DMS114 treated with DMSO at 0.1 percent for 48 hours (cell line): ENCODE data around the gene KBTBD4.
A peak's percentile ranks its signal among the peaks of the same experiment; 100 is the strongest.

ENCODE experiments used
- DNase-seq: peaks from one replicate; lab custom pipeline; 2025; ENCODE audit not compliant: unreplicated experiment; lab: John Stamatoyannopoulos, UW

The KBTBD4 gene

DNA sequence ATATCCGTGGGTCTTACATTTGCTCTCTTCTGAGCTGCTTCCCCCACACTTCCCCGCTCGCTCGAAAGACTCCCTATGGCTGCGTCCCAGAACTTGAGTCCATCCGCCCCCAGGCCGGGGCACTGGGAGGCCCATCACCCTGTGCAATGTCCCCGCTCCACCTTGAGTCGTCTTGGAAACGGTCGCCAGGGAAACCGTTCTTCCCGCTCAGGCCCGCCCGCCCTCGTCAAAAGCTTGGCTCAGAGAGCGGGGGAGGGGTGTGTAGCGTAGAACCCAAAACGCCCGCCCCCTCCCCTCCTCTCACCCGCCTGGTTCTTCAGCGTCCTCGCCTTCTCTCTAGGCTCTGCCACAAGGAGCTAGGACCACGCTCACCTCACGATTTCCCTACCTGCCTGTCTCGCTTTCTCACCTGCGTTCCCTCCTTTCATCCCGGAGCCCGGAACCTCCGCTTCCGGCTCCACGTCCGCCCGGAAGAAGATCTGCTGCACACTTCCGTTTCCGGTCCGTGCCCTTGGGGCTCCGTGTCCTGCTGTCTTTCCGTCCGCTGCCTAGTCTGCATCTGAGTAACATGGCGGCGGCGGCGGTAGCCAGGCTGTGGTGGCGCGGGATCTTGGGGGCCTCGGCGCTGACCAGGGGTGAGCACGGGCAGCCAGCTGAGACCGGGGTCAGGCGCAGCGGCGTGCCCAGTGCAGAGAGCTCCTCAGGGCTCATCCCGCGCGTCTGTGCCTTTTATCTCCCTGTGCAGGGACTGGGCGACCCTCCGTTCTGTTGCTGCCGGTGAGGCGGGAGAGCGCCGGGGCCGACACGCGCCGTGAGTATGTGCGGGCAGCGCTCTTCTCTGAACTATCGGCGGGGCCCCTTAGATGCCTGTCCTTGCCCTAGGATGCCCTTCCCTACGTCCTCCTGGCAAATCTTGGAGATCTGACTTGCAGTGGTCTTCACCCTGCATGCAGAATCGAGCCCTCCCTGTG lies at the start of gene KBTBD4, which contains the start of gene NDUFS3:
Gene KBTBD4 (minus strand): TSS at position 447 of the 971 bp plus-strand sequence. CDS start 19 bp downstream, at position 428.
Gene NDUFS3 (plus strand): TSS at position 551 of the 971 bp plus-strand sequence. CDS start 18 bp downstream, at position 569.
- DNase-seq = peak; percentile 80

DNA sequence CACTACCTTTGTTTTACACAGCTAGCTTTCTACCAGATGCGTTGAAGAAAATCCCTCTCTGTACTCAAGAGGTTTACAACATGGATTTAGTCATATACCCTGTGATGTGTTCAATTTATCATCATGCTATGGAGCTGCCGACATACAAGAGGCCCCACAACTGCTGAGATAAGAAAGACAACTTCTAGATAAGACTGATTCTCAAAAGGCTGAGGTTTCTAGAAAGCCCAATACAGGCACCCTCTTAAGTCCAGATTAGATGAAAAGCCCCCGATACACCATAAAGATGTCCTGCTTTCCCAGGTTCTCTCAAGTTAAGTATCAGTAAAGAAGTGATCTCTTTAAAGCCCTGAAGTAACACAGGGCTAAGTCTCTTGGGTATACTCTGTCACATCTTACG lies 49.3 kb upstream of the KBTBD4 start:
- no peak for DNase-seq

DNA sequence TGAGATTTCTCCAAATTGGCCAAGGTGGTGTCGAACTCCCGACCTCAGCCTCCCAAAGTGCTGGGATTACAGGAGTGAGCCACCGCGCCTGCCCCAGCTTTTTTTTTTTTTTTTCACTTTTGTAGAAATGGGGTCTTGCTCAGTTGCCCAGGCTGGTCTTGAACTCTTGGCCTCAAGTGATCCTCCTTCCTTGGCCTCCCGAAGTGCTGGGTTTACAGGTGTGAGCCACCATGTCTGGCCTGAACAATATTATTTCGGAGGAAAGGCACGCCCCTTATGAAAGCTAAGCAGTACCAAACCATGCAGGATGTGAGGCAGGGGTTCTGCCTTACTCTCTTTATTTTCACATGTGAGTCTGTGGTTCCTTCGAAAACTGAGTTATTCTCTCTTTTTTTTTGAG lies 47.5 kb upstream of the KBTBD4 start:
- DNase-seq = no peak

DNA sequence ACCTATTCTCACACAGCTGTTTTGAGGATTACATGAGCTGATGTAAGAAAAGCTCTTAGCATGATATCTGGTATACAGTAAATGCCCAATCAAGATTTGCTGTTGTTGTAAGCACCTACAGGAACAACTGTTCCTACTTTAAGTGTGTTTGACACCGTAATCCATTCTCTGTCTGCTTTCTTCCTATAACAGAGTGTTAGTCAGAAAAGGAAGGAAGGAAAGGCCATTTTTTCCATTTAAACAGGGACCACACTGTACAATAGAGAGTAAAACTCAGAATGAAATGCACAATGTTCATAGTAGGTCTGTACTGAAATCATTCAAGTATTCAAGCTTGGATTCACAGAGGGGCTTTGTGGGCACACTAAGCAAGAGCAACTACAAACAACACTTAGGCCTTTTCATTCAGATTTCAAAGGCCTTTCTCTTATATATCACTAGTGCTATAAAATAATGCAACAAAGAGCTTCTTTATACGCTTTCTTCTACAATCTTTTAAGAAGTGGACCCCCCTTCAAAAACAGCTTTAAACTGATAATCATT lies 42.1 kb upstream of the KBTBD4 start:
- DNase-seq = no peak

DNA sequence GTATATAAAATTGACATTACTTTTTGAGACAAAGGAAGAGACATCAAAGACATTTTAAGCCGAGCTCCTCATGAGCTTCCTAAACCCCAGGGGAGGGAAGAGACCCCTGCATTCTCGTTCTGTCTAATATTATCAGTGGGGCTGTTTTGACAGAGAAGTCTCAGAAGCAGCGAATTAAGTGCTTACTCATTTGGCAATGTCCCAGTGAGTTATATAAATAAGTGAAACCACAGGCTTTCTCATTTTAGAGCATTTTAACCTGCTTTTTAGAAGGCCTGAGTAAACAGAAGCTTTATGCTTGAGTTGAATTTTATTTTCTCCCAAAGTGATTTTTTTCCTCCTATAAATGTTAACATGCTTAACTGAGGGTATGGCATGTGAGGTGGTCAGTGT lies 38.6 kb upstream of the KBTBD4 start:
- no peak for DNase-seq

DNA sequence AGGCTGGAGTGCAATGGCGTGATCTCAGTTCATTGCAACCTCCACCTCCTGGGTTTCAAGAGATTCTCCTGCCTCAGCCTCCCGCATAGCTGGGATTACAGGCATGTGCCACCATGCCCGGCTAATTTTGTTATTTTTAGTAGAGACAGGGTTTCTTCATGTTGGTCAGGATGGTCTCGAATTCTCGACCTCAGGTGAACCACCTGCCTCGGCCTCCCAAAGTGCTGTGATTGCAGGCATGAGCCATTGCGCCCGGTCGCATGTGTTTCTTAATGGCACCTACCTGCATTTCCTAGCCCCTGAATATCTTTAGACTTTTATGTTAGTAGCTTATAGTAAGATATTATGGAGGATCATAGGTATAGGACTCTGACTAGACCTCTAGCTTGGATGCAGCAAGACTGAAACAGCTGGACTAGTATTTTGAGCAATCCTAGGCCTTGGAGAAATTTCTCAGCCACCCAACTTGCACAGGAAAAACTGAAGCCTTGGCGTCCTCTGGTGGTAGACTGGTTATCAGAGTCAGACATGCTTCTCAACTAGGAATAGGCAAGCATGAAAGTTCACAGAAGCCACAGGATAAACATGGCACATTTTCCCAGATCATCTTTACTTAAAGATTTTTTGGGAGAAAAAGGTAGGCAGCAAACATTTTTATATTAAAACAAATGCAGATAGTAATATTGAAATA lies 38.1 kb upstream of the KBTBD4 start:
- DNase-seq = peak; percentile 11

DNA sequence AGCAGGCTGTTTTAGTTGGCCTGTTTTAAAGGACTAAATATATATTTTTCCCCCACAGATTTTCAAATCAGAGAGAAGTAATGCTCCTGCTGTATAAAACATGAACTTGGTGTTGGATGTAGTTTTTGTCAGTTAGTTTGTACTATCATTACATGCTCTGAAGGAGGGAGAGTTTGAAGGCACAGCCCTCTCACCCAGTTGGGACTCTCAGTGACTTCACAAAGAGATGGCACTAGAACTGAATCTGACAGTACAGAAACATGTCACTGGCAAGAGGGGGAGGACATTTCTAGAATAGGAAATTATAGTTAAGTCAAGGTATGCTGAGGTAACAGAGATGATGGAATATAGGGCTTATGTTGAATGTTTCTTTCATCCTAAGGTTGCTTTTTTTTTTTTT lies 36.5 kb upstream of the KBTBD4 start:
- no peak for DNase-seq

DNA sequence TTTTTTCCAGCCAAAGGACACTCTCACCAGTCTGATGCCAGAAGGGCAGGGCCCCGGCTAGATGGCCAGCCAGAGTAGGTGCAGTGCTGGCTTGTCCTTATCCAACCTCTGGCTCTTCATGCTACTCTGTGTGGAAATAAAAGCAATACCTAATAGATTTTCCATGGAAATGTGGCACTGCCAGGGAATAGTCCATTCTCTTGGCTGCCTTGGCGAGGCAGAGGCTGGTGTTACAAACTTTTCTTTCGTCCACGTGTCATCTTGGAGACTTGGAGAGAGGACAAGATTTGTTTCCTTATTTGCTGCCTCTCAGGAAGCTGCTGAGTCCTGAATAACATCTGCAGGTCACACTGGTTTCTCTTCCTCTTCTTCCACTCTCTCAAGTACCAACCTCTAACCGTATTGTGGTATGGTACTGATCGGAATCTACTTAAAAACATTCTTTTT lies 32.6 kb upstream of the KBTBD4 start:
- DNase-seq = no peak

DNA sequence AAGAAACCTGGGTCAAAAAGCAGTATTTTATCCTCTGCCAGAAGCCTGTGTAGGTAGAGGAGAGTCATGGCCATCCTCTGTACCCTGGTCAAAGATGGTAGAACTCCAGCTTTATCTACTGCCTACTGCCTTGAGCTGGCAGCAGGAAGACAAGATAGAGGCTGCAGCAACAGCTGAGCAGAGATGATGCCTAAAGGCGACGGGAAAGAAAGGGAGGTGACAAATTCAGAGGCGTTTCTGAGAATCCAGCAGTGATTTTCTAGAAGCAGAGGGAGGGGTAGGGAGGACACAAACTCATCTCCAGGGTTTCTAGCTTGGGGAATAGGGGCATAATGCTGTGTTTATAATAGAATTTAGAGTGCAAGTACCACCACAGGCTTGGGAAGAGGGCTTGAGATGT lies 30.9 kb upstream of the KBTBD4 start:
- no peak for DNase-seq

DNA sequence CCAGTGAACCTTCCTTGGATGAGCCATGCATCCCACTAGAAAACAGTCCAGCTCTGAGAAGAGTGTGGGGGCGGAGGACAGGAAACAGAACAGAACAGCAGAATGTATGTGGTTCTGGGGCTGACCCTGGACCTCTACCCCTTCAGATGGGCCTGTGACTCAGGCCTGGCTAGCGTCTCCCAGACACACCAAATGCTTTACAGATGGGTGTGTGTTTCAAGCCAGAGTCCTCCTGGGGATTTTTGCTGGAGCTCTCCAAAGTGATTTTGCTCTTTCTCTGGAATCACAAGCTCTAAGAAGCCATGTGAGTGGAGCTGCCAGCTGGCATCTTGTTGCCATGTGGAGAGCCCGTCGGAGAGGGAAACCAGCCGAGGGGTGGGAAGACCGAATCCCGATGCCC lies 28.6 kb upstream of the KBTBD4 start:
- DNase-seq = no peak

DNA sequence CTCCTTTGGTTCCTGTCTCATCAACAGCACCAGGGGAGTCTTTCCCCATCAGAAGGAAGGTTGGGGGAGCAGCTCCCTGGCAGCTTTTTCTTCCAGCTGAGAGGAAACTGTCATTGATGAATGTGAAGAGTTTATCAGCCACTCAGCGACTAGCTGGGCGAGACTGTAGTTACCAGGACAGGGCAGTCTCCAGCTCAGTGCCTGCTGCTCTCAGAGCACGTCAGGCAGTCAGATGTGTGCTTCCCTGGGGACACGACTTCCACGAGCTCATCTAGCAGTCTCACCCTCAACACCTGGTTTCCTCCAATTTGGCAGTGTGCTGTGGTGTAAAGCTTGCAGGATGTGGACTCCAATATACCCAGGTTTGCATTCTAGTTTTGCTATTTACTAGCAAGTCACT lies 28.0 kb upstream of the KBTBD4 start:
- DNase-seq = no peak

DNA sequence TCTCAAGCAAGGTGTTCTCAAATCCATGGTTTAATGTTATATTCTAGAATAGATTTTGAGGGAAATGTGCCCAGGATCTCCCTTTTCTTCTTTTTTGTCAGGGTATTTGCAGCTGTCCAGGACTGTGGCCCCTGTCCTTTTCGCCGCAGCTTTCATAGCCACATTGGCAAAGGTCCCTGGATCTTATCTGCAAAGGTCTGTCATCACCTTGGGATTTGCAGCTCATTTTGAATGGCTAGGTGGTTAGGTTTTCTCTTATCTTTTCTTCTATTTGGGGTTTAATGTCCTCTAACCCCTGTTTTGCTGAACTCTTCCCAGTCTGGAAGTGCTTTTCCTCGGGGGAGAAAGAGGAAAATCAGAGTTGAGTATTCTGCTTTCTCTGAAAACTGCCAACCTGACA lies 27.2 kb upstream of the KBTBD4 start:
- no peak for DNase-seq

DNA sequence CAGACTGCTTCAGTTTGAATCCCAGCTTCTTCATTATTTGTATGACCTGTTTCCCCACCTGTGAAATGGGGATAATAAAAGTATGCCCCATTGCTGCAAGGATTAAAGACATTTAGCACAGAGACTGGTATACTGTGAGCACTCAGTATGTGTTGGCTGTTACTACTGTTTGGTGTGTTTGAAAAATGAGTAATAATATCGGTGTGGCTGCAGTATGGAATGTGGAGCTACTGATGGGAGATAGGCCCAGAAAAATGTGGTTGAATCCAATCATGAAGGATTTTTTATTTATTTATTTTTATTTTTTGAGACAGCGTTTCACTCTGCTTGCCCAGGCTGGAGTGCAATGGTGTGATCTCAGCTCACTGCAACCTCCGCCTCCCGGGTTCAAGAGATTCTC lies 24.5 kb upstream of the KBTBD4 start:
- no peak for DNase-seq

DNA sequence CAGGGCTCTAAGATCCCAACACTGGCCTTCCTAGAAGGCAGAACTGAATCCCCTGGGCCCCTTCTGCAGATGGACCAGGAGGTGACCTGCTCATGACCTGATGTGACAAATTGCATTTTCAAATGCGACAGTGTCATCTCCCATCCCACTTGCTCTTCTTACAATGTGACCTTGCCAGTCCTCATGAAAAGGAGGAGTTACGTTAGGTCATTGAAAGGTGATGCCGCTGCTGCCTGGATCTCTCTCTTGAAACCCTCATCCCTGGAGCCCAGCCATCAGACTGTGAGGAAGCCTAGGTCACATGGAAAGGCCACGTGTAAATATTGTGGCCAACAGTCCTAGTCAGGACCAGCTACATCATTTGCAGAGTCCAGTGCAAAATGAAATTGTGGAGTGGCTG lies 21.1 kb upstream of the KBTBD4 start:
- DNase-seq = no peak

DNA sequence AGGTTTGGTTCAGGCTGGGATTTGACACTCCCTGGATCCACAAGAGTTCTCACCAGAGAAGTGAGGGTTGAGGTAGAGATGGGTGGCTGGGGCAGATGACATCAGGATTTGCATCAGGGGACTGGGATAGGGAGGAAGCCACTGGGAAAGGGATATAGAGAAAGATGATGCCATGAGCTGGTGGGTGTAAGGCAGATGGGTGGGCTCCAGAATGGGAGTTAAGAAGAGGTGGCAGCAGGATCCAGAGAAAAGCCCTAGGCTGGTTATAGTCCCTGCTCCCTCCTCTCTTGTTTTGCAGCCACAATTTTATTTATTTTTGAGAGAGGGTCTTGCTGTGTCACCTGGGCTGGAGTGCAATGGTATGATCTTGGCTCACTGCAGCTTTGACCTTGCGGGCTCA lies 17.2 kb upstream of the KBTBD4 start:
- no peak for DNase-seq

DNA sequence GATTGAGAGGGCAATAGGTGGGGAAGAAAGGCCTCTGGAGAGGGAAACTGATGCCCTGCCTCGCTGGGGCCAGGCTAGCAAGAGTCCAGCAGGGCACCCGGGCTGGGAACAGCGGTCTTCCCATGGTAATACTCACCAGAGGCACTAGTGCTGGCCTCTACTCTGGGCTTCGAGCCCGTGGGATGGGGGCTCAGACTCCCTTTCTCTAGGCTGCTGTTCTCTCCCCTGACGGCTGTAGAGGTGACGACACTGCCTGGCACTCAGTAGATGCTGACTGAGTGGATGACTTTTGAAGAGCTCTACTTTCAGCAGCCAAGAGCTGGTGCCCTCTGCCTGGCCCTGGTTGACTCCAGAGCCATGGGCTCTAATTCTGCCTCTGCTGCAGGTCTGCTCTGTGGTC lies 16.3 kb upstream of the KBTBD4 start:
- no peak for DNase-seq

DNA sequence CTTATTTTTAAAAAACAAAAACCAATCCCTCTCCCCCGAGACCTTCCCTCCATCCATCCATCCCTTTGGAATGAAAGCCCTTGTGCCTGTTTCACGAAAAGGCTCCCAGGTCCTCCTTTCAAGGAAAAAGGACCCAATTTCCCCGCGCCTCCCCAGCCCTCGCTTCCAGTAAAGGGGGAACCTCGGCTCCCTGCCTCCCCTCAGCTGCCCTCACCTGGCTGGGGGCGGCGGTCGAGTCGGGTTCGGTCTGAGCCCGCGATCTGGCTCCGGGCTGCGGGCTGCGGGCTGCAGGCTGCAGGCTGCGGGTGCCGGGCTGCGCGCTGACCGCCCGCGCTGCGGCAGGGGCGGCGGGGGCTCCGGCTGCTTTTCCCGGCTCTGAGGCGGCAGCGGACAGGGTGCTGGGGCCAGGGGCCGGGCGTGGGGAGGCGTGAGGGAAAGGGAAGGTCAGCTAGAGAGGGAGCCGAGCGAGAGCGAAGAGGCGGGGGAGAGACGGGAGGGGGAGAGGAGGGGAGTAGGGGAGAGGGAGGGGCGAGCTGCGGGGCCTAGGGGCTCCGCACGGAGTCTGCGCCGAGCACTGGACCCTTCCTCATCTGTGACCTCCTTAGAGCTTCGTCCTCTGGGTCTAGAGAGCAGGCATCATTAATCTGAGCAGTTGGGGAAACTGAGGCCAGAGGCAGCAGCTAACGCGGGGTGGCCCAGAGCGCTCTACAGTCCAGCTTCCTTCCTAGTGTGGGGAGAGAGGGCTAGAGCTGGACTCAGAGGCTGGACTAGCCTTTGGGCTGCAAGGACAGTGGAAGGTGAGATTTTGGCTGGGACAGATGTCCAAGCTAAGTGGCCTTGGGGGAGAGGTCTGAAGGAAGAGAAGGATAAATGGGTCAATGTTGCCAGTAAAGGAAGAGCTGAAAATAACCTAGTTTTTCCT lies 15.4 kb upstream of the KBTBD4 start, which contains the start of gene C1QTNF4:
Gene C1QTNF4 (minus strand): TSS at position 478 of the 922 bp plus-strand sequence. CDS start 3,601 bp downstream, outside the sequence.
- DNase-seq = no peak

DNA sequence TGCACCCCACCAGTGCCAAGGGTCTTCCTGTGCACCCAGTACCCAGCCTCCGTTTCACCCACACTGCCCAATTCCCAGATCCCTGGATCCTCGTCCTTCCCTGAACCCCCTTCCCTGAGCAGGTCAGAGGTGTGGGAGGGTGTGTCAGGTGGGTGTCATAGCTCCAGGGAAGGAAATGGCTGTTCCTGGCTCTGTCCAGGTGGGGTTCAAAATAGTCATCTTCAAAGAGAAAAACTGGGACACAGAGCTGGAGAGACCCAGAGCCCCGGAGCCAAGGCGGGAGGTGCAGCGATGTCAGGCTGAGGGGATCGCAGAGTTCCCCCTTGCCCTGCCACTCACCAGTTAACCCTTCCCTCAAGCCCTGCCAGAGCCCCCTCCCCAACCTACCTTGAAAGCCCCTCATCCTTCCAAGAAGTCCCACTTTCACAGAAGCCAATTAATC lies 14.7 kb upstream of the KBTBD4 start:
- no peak for DNase-seq

DNA sequence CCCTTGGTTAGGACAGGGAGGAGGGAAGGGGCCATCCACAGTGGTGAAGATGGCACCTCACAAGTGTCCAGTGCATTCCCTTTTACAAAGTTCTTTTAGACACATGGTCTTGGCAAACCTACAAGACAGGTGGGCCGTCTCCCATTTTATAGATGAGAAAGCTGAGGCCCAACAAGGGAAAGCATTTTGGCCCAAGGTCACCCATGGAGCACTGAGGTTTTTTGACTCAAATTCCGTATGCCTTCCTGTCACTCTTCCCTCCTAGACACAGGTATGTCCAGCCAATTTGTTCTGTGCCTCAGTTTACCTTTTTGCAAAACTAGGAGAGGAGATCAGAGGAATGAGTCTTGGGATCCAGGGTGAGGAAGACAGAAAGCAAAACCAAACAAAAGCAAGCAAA lies 14.2 kb upstream of the KBTBD4 start:
- no peak for DNase-seq

DNA sequence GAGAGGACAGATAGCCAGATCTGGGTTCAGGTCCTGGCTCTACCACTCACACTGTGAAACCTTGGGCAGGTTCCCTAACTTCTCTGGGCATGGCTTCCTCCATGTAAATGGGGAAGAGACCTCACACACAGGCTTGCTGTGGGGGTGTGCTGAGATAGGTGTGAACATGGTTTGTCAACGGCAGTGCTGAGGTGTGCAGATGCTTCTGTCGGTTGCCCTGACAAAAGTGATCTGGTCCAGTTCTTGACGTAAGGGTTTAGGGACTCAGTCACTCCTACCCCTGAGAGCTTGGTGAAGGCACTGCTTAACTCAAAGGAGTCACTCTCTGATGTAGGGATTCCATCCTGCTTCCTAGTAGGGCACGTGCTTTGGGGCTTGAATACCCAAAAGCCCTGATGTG lies 13.5 kb upstream of the KBTBD4 start:
- no peak for DNase-seq
